Upper lobe of left lung (tissue), 6 donors: Measurements from ENCODE around the gene SPINT2. TPM values are rescaled to one million over a fixed set of nuclear protein-coding genes. Genes with fewer than 3 reads are reported as not detected.
"Not testable (repeated sequence)": the region's sequence is repeated elsewhere in the genome, so short reads cannot be mapped to it uniquely, and the experiment has no call there.

ENCODE experiments used
- ATAC-seq, 2 donors: fragments of 200-7000 bp; cut with Tn5 transposase; one replicate each; pipeline ENCODE4 v1.9.1; 2022; ENCODE audit warnings: mild to moderate bottlenecking in 2 of 2, moderate library complexity in 2 of 2; ENCODE audit not compliant: low FRiP score in 2 of 2
- DNase-seq, 2 donors: peaks; one replicate each; pipeline ENCODE4 v3.0.0-alpha.2; 2019 to 2020
- H3K27ac ChIP-seq, 4 donors: fragments of 200-600 bp; sonication (generic); one replicate each; pipeline ENCODE4 v1.5.1; 2016 to 2019
- H3K27me3 ChIP-seq, 4 donors: fragments of 200-600 bp; sonication (generic); one replicate each; pipeline ENCODE4 v1.5.1; 2017 to 2019
- H3K36me3 ChIP-seq, 4 donors: fragments of 200-600 bp; sonication (generic); one replicate each; pipeline ENCODE4 v1.5.1; 2016 to 2019
- H3K4me1 ChIP-seq, 4 donors: fragments of 200-600 bp; sonication (generic); one replicate each; pipeline ENCODE4 v1.5.1; 2018 to 2019
- H3K4me3 ChIP-seq, 4 donors: fragments of 200-600 bp; sonication (generic); one replicate each; pipeline ENCODE4 v1.5.1; 2017 to 2019; ENCODE audit warnings: mild to moderate bottlenecking in 2 of 4, moderate library complexity in 1 of 4
- H3K9me3 ChIP-seq, 4 donors: fragments of 200-600 bp; sonication (generic); one replicate each; pipeline ENCODE4 v1.5.1; 2018 to 2019
- EP300 ChIP-seq, 4 donors: sonication (generic); formaldehyde crosslinking; IDR thresholded peaks; one replicate each; pipeline ENCODE4 v1.5.1; 2017; ENCODE audit warnings: antibody characterized with exemption in 4 of 4, control low read depth in 2 of 4
- POLR2A ChIP-seq, 4 donors: fragments of 450-650 bp; IDR thresholded peaks; one replicate each; pipeline ENCODE4 v1.5.1; 2016 to 2017; ENCODE audit warnings: antibody characterized with exemption in 4 of 4, mild to moderate bottlenecking in 2 of 4
- POLR2AphosphoS5 ChIP-seq, 2 donors: sonication (generic); formaldehyde crosslinking; IDR thresholded peaks; one replicate each; pipeline ENCODE4 v1.5.1; 2017; ENCODE audit warnings: antibody characterized with exemption in 2 of 2
- WGBS, 2 donors: methylation state at CpG; one replicate each; pipeline ENCODE4 v1.1.5; 2017 to 2018; 5-methylcytosine and 5-hydroxymethylcytosine counted together
- total RNA-seq, 6 donors: library from RNA; depleted of rRNA in 4 of 6; stranded (reverse); fragments of >200 nt in 4 of 6; gene quantifications; one replicate each; pipeline versions ENCODE4 v1.1.0 to v1.2.1, GENCODE V29; 2016 to 2021
- TF ChIP-seq, protein P1 (sequence below), 6 experiments: fragments of 450-650 bp in 4 of 6; fragments of 200-600 bp in 2 of 6; sonication (generic) in 2 of 6; IDR thresholded peaks; one replicate each; pipeline ENCODE4 v1.5.1; 2016 to 2019; ENCODE audit warnings: antibody characterized with exemption in 6 of 6
- donor health status: DM: no; HTN: no; CAD: no; lungs with moderate emphysema.
- donor health status: DM: no; HTN: yes; CAD: no; lungs with severe emphysema.

SPINT2 gene
- total RNA-seq, 6 donors from 2014 or later: 192 to 583 (median 317) TPM

DNA sequence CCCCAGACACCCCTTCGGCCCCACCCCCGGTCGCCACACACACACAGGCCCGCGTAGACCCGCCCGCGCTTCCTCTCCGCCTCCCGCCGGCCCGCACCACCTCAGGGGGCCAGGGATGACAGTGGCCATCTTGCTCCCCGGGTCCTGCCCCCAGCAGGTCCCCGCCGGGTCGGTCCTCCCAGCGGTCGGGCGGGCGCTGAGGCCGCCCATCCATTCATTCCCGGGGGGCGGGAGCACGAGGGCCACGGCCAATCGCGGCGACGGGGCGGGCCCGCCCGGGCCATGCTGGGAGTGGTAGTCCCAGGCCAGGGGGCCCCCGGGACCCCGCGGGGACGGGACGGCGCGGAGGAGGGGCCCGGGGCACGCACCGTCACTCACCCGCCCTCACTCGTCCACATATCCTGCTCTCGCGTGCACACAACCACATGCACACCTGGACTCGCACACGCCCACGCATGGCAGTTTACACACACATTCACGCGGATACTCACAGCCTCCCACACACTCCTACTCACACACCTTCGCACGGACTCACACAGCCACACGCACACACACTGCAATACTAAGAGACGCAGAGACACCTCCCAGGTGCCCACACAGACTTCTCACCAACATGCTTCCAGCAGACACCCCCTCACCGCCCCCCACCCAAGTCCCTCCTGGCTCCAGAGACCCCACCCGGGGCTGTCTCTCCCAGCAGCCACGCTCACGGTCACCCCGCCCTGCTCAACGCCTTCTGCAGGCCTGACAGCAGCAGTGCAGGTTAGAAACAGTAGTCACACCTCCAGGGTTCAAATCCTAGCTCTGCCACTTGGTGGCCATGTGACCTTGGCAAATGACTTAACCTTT, 40.1 kb upstream of the SPINT2 start, which contains the start of gene DPF1:
Gene DPF1, minus strand, starts transcription at position 209 of the 849 bp plus-strand sequence. Its CDS starts 80 bp downstream, at position 129.
- peak; percentile 12 to 64 for ATAC-seq
- peaks cover 5 to 55% (median 37%) of the 10 kb centered on the region in 4 donors for H3K27me3 ChIP-seq

DNA sequence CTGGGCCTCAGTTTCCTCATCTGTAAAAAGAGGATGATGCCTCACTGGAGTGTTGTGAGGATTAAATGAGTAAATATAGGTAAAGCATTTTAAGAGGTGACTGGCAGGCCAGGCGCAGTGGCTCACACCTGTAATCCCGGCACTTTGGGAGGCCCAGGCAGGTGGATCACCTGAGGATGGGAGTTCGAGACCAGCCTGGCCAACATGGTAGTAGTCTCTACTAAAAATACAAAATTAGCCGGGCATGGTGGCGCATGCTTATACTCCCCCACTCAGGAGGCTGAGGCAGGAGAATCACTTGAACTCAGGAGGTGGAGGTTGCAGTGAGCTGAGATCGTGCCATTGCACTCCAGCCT, 39.5 kb upstream of the SPINT2 start:
- not testable (repeated sequence) for H3K27ac ChIP-seq, H3K4me3 ChIP-seq, H3K36me3 ChIP-seq, DNase-seq, ATAC-seq, H3K9me3 ChIP-seq
- Histone ChIP-seq H3K27me3 (peaks cover 5 to 60% (median 40%) of the 10 kb centered on the region in 4 donors), H3K4me1 (peaks cover 22 to 39% (median 24%) of the 10 kb centered on the region in 4 donors)
- WGBS, 2 donors: 82 to 87% methylated on average over 6 of the region's 6 CpGs

More for the DNA sequence above, 40.1 kb upstream of the SPINT2 start, which contains the start of gene DPF1:
- 5 to 7% methylated on average over 16 to 29 of the region's 61 CpGs for WGBS, 2 donors
- H3K27ac ChIP-seq: no peak within 1 kb of the TSS
- H3K9me3 ChIP-seq: no peaks in the 10 kb centered on the region
- H3K36me3 ChIP-seq: no peaks in the 10 kb centered on the region
- DNase-seq: peak in 1 of 2 donors; percentile 91
- TF ChIP-seq EP300 (IDR thresholded peaks at IDR 0.05) (no peak), POLR2AphosphoS5 (IDR thresholded peaks at IDR 0.05) (no peak), POLR2A (IDR thresholded peaks at IDR 0.05) (no peak)
- TF ChIP-seq, protein P1, sequence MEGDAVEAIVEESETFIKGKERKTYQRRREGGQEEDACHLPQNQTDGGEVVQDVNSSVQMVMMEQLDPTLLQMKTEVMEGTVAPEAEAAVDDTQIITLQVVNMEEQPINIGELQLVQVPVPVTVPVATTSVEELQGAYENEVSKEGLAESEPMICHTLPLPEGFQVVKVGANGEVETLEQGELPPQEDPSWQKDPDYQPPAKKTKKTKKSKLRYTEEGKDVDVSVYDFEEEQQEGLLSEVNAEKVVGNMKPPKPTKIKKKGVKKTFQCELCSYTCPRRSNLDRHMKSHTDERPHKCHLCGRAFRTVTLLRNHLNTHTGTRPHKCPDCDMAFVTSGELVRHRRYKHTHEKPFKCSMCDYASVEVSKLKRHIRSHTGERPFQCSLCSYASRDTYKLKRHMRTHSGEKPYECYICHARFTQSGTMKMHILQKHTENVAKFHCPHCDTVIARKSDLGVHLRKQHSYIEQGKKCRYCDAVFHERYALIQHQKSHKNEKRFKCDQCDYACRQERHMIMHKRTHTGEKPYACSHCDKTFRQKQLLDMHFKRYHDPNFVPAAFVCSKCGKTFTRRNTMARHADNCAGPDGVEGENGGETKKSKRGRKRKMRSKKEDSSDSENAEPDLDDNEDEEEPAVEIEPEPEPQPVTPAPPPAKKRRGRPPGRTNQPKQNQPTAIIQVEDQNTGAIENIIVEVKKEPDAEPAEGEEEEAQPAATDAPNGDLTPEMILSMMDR (IDR thresholded peaks at IDR 0.05): no peak
- H3K4me1 ChIP-seq: peaks cover 21 to 34% (median 22%) of the 10 kb centered on the region in 4 donors
- H3K4me3 ChIP-seq: peak within 1 kb of the TSS; percentile 2 to 49 (median 38)

DNA sequence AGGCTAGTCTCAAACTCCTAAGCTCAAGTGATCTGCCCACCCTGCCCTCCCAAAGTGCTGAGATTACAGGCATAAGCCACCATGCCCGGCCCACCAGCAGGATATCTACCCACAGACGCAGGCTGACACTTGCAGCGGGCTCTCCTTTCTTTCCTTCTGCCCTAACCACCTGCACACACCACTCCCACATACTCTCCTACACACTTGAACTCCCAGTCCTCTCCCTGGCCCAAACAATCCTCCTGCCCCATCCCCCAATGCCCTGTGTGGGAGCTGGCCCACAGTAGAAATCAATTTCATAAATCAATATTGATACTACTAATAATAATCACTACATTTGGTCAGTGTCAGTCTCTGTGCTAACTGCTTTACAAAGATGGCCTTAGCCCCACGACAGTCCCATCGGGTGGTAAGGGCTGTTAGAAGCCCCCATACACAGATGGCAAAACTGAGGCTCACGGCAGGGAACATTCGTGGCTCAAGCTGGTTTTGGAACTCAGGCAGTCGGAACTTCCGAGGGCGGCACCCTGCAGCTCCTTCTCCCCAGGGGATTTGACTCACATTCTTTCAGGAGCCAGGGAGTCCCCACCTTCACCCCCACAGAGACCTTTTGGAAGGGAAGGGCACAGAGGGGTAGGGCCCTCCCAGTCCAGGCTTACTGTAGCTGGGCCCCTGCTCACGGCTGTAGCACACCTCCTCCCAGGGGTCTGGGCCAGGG, 36.9 kb upstream of the SPINT2 start:
- no peak for TF ChIP-seq POLR2A (IDR thresholded peaks at IDR 0.05)
- TF ChIP-seq, protein P1 (IDR thresholded peaks at IDR 0.05): no peak
- no peak for TF ChIP-seq EP300 (IDR thresholded peaks at IDR 0.05)
- no peak for TF ChIP-seq POLR2AphosphoS5 (IDR thresholded peaks at IDR 0.05)
- H3K27me3 ChIP-seq: peaks cover 5 to 55% (median 38%) of the 10 kb centered on the region in 4 donors
- no peaks in the 10 kb centered on the region for H3K9me3 ChIP-seq
- DNase-seq: no peak
- no peak for ATAC-seq
- WGBS, 2 donors: 51 to 59% methylated on average over 9 to 11 of the region's 11 CpGs
- H3K27ac ChIP-seq: no peak overlapping the region
- H3K4me1 ChIP-seq: peaks cover 22 to 36% (median 24%) of the 10 kb centered on the region in 4 donors
- no peak overlapping the region for H3K4me3 ChIP-seq
- no peaks in the 10 kb centered on the region for H3K36me3 ChIP-seq

DNA sequence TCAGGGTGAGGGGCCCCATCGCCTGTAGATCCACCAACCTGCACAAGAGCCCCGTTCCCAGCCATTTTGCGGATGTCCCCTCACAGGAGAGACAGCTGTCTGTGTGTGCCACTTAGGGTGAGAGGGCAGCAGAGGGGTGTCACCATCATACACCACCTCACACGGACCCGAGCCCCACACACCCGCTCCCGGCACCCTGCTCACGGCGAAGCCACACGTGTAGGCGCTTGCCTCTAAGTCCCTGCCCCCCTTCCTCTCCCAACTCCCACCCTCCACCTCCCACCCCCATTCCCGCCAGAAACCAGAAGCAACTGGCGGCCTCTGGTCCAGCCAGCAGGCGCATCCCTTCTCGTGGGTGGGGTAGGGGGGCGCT, 36.4 kb upstream of the SPINT2 start:
- H3K27ac ChIP-seq: no peak overlapping the region
- H3K4me3 ChIP-seq: no peak overlapping the region
- ATAC-seq (no peak), DNase-seq (no peak)
- H3K36me3 ChIP-seq: no peaks in the 10 kb centered on the region
- H3K9me3 ChIP-seq: no peaks in the 10 kb centered on the region
- H3K4me1 ChIP-seq: peaks cover 22 to 34% (median 24%) of the 10 kb centered on the region in 4 donors
- WGBS, 2 donors: 10 to 13% methylated on average over 15 of the region's 16 CpGs
- TF ChIP-seq EP300 (IDR thresholded peaks at IDR 0.05) (no peak), POLR2A (IDR thresholded peaks at IDR 0.05) (no peak), POLR2AphosphoS5 (IDR thresholded peaks at IDR 0.05) (no peak)
- TF ChIP-seq, protein P1 (IDR thresholded peaks at IDR 0.05): no peak
- H3K27me3 ChIP-seq: peaks cover 5 to 52% (median 36%) of the 10 kb centered on the region in 4 donors
